Ishikawa (cell line): Measurements from ENCODE around the gene TEP1.

Source experiments
- CEBPB ChIP-seq: IDR thresholded peaks from 2 replicates; pipeline ENCODE4 v1.6.1; 2012
- CREB1 ChIP-seq: IDR thresholded peaks from 2 replicates; pipeline ENCODE4 v1.6.1; 2012; ENCODE audit warnings: low read depth
- EGR1 ChIP-seq: IDR thresholded peaks from 2 replicates; pipeline ENCODE4 v1.6.1; 2012
- EP300 ChIP-seq: IDR thresholded peaks from 2 replicates; pipeline ENCODE4 v1.6.1; 2012; ENCODE audit warnings: borderline replicate concordance
- FOXM1 ChIP-seq: IDR thresholded peaks from 2 replicates; pipeline ENCODE4 v1.6.1; 2012; ENCODE audit warnings: low read depth, borderline replicate concordance
- MAX ChIP-seq: IDR thresholded peaks from 2 replicates; pipeline ENCODE4 v1.6.1; 2012
- NFIC ChIP-seq: IDR thresholded peaks from 2 replicates; pipeline ENCODE4 v1.6.1; 2012
- RAD21 ChIP-seq: IDR thresholded peaks from 2 replicates; pipeline ENCODE4 v1.6.1; 2012; ENCODE audit warnings: low read depth
- REST ChIP-seq: IDR thresholded peaks from 2 replicates; pipeline ENCODE4 v1.6.1; 2012; ENCODE audit warnings: low read depth, mild to moderate bottlenecking
- TAF1 ChIP-seq: IDR thresholded peaks from 2 replicates; pipeline ENCODE4 v1.6.1; 2012; ENCODE audit warnings: low read depth, mild to moderate bottlenecking
- TCF12 ChIP-seq: IDR thresholded peaks from 2 replicates; pipeline ENCODE4 v1.6.1; 2012; ENCODE audit warnings: low read depth
- TEAD4 ChIP-seq: IDR thresholded peaks from 2 replicates; pipeline ENCODE4 v1.6.1; 2012
- YY1 ChIP-seq: IDR thresholded peaks from 2 replicates; pipeline ENCODE4 v1.6.1; 2012; ENCODE audit warnings: low read depth
- ZBTB7A ChIP-seq: IDR thresholded peaks from 2 replicates; pipeline ENCODE4 v1.6.1; 2012; ENCODE audit warnings: low read depth
- TF ChIP-seq, protein P1 (sequence below): IDR thresholded peaks from 2 replicates; pipeline ENCODE4 v1.6.1; 2012

The TEP1 gene

GRCh38 chr14:20400965-20401593 is 12.2 kb downstream of the TEP1 start:
- TF ChIP-seq MAX (no peak), TEAD4 (0 out of 2 replicates have a peak, but pooled peaks have one; percentile 36), EP300 (no peak), RAD21 (0 out of 2 replicates have a peak, but pooled peaks have one; percentile 4), FOXM1 (no peak), CEBPB (no peak), TCF12 (0 out of 2 replicates have a peak, but pooled peaks have one; percentile 20)

GRCh38 chr14:20400589-20400964 is 12.7 kb downstream of the TEP1 start:
- TF ChIP-seq EP300: no peak
- no peak for TF ChIP-seq TEAD4
- no peak for TF ChIP-seq MAX
- TF ChIP-seq TCF12: no peak
- TF ChIP-seq CEBPB: no peak
- no peak for TF ChIP-seq NFIC
- TF ChIP-seq YY1: no peak
- TF ChIP-seq CREB1: no peak
- TF ChIP-seq FOXM1: no peak
- TF ChIP-seq ZBTB7A: no peak
- no peak for TF ChIP-seq EGR1
- TF ChIP-seq REST: no peak
- no peak for TF ChIP-seq TAF1

DNA sequence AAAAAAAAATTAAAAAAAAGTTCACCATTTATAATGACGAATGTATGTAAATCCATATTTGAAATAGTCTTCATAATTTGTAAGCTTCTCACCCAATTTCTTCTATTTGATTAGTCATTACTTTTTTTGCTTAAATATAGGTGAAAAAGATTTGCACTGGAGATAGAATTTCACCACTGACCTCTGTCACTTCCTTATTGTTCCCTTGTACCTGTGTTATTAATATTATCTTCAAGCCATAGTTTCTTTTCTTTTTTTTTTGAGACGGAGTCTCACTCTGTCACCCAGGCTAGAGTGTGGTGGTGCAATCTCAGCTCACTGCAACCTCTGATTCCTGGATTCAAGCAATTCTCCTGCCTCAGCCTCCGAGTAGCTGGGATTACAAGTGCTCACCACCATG is 15.8 kb downstream of the TEP1 start:
- TF ChIP-seq TAF1 (no peak), RAD21 (no peak), ZBTB7A (no peak), CEBPB (no peak), MAX (no peak), EP300 (no peak), NFIC (no peak), TEAD4 (no peak), CREB1 (no peak), REST (no peak), EGR1 (no peak)
- TF ChIP-seq, protein P1, sequence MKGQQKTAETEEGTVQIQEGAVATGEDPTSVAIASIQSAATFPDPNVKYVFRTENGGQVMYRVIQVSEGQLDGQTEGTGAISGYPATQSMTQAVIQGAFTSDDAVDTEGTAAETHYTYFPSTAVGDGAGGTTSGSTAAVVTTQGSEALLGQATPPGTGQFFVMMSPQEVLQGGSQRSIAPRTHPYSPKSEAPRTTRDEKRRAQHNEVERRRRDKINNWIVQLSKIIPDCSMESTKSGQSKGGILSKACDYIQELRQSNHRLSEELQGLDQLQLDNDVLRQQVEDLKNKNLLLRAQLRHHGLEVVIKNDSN: no peak

GRCh38 chr14:20391505-20391904 is 21.8 kb downstream of the TEP1 start:
- TF ChIP-seq, protein P1: no peak
- TF ChIP-seq CEBPB (no peak), ZBTB7A (no peak), EGR1 (no peak), NFIC (no peak), REST (no peak), TEAD4 (no peak)

DNA sequence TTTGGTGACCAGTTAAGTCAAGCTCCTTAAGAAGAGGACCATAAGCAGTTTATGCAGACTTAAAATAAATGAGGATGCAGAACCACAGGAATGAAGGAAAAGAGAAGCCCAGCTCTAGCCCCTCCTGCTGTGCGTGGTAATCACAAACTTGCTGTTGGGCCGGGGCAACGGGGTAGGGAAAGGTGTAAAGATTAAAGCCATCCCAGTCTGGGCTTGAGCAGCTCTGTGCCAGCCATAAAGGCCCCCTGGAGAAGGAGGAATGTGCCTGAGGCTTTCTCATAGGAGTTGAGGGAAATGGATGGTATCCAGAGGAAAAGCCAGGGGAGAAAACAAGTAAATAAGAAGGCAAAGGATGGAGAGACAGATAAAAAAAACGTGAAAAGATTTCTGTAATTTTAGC is 25.1 kb downstream of the TEP1 start:
- TF ChIP-seq TEAD4 (no peak), ZBTB7A (no peak), MAX (no peak), FOXM1 (no peak), CREB1 (no peak)
